NCI-H748 treated with DMSO at 0.1 percent for 48 hours (cell line): ENCODE measurements around the gene PLEKHG4.
A peak's percentile ranks its signal among the peaks of the same experiment; 100 is the strongest.

Source experiments
- DNase-seq: peaks from one replicate; lab custom pipeline; 2025; lab: John Stamatoyannopoulos, UW

PLEKHG4 gene

GRCh38 chr16:67279296-67280089 is at the start of gene PLEKHG4:
Gene PLEKHG4, plus strand, starts transcription at chr16:67279532. Its CDS starts 513 bp downstream, at chr16:67280045.
- peak; percentile 15 for DNase-seq

- DNase-seq: no peak
Observed at GRCh38 chr16:67229906-67230808, 49.2 kb upstream of the PLEKHG4 start.

- DNase-seq: no peak
Observed at GRCh38 chr16:67230809-67231660, 48.3 kb upstream of the PLEKHG4 start.

- DNase-seq: no peak
Observed at GRCh38 chr16:67233596-67233995, 45.7 kb upstream of the PLEKHG4 start.

- DNase-seq: no peak
Observed at GRCh38 chr16:67234180-67234597, 45.1 kb upstream of the PLEKHG4 start.

GRCh38 chr16:67235816-67236562 is 43.3 kb upstream of the PLEKHG4 start:
- DNase-seq: no peak

GRCh38 chr16:67236563-67237395 is 42.6 kb upstream of the PLEKHG4 start:
- no peak for DNase-seq

GRCh38 chr16:67237396-67238277 is 41.7 kb upstream of the PLEKHG4 start:
- no peak for DNase-seq

GRCh38 chr16:67238278-67238575 is 41.1 kb upstream of the PLEKHG4 start:
- DNase-seq: no peak

GRCh38 chr16:67238806-67239470 is 40.4 kb upstream of the PLEKHG4 start:
- DNase-seq: no peak

GRCh38 chr16:67240506-67240905 is 38.8 kb upstream of the PLEKHG4 start:
- no peak for DNase-seq

- DNase-seq: no peak
Observed at GRCh38 chr16:67241008-67241900, 38.1 kb upstream of the PLEKHG4 start.

GRCh38 chr16:67242138-67242730 is 37.1 kb upstream of the PLEKHG4 start:
- no peak for DNase-seq

GRCh38 chr16:67243481-67243880 is 35.9 kb upstream of the PLEKHG4 start:
- no peak for DNase-seq

- no peak for DNase-seq
Observed at GRCh38 chr16:67244387-67245185, 34.7 kb upstream of the PLEKHG4 start.

GRCh38 chr16:67245186-67245585 is 34.1 kb upstream of the PLEKHG4 start:
- DNase-seq: no peak

- no peak for DNase-seq
Observed at GRCh38 chr16:67245674-67246080, 33.7 kb upstream of the PLEKHG4 start.
